RCC 7860 (cell line): Measurements from ENCODE around the gene GPR173.

Experiments
- DNase-seq: peaks from one replicate; pipeline ENCODE4 v3.0.0-alpha.2; 2015; ENCODE audit warnings: low spot score
- FAIRE-seq: peaks from 2 replicates; lab custom pipeline; 2012; peaks lifted over from hg19 to GRCh38; lab: Jason Lieb, UNC

GPR173 gene

GRCh38 chrX:53071064-53071463, 22.5 kb downstream of the GPR173 start:
- DNase-seq, result no peak
- no peak for FAIRE-seq

DNA sequence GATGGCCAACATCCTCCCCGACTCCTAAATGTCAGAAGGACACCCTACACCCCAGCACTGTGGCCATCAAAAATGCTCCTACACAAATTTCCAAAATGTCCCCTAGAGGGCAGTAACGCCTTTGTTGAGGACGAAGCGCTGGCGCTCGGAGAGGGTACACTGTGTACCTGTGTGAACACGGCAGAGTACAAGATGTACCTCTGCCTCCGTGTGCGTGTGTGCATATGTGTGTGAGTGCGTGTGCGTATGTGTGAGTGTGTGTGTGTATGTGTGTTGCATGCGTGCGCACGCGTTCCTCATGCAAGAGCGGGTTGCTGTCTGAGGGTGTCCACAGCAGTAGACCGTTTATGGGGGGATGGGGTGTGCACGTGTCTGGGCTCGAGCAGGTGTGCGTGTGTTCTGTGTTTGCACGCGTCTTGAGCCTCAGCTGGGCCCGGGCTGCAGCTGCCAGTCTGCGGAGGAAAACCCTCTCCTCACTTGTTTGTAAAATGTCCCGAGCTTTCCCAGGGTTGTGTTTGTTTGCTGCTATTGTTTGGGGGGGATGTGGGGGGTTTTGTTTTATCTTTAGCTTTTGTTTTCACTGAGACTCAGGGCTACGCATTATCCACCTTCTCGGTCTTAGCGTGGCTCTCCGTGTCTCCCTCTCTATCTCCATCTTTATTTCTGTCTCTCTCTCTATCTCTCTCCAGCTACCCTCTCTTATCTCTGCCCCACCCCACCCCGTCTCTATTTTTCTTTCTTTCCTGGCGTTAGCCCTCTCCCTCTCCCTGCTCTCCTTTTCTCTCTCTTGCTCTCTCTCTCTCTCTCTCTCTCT, 23.2 kb downstream of the GPR173 start:
- peak; percentile 36 for FAIRE-seq
- peak; percentile 28 for DNase-seq

DNA sequence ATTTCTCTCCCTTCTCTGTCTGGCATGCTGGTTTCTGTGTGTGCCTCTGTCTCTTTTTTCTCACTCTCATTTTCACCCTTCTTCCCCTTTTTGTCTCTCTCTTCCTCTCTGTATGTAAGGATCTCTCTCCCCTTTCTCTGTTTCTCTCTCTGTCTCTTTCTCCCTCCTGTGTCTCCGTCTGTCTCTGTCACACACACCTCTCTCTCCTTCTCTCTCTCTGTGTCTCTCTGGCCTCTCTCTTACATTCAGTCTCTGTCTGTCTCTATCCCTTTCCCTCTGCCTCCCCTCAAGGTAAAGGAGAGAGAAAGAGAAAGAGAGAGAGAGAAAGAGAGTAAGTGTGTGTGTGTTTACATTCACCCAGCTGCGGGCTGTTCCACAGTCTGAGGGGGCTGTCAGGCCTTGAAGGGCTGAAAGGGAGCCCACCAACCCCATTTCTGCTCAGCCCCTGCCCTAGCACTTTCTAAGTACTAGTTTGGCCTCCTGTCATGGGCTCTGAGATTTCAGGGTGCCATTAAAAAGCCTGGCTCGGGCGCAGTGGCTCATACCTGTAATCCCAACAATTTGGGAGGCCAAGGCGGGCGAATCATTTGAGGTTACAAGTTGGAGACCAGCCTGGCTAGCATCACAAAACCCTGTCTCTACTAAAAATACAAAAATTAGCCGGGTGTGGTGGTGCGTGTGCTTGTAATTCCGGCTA, 24.0 kb downstream of the GPR173 start:
- FAIRE-seq, result no peak
- DNase-seq, result no peak

- FAIRE-seq, result peak; percentile 42
- DNase-seq, result no peak
Measured at GRCh38 chrX:53073115-53073586, 24.6 kb downstream of the GPR173 start.

GRCh38 chrX:53075011-53075410, 26.4 kb downstream of the GPR173 start:
- no peak for FAIRE-seq
- DNase-seq, result peak; percentile 18

GRCh38 chrX:53076671-53077070, 28.1 kb downstream of the GPR173 start:
- FAIRE-seq, result no peak
- DNase-seq, result no peak

- DNase-seq (no peak), FAIRE-seq (no peak)
Measured at GRCh38 chrX:53077207-53078197, 28.9 kb downstream of the GPR173 start.

GRCh38 chrX:53078943-53079342, 30.4 kb downstream of the GPR173 start:
- FAIRE-seq (no peak), DNase-seq (no peak)

DNA sequence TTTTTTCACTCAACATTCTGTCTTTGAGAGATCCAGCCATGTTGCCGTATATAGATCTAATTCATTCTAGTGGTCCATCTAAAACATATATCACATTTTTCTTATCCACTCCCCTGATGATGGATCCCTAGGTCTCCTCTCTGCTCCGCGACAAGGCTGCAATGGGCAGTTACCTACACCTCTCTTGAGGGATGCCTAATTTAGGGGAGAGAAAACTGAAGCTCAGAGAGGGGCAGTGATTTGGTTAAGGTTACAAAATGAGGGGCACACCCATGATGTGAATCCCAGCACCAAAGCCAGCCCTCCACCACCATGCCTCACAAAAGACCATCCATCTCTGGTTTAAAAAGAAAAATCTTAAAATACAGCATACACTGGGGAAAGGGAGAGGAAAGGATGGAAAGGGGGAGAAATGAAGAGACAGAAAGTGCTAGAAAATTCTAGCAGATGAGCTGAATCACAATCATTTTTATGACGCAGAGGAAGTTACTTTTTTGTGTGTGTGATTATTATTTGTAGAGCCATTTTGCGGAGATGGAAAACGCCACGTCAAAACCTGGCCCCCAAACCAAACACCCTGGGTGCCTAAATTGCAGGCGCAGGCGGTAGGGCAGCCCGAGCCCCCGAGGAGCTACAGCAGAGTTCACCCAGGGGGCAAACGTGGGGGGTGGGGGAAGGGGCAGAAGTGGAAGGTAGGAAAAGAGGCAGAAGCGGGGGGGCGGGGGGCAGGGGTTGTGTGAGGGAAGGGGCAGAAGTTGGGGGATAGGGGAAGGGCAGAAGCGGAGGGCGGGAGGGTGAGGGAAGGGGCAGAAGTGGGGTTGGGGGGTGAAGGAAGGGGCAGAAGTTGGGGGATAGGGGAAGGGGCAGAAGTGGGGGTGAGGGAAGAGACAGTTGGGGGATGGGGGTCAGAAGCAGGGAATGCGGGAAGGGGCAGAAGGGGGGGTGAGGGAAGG, 32.3 kb downstream of the GPR173 start:
- FAIRE-seq, result no peak
- DNase-seq, result no peak

- peak; percentile 70 for FAIRE-seq
- peak; percentile 83 for DNase-seq
Measured at GRCh38 chrX:53081925-53082772, 33.6 kb downstream of the GPR173 start, which contains the start of gene TSPYL2. Gene TSPYL2, plus strand, starts transcription at chrX:53082367. Its CDS starts 132 bp downstream, at chrX:53082499.

DNA sequence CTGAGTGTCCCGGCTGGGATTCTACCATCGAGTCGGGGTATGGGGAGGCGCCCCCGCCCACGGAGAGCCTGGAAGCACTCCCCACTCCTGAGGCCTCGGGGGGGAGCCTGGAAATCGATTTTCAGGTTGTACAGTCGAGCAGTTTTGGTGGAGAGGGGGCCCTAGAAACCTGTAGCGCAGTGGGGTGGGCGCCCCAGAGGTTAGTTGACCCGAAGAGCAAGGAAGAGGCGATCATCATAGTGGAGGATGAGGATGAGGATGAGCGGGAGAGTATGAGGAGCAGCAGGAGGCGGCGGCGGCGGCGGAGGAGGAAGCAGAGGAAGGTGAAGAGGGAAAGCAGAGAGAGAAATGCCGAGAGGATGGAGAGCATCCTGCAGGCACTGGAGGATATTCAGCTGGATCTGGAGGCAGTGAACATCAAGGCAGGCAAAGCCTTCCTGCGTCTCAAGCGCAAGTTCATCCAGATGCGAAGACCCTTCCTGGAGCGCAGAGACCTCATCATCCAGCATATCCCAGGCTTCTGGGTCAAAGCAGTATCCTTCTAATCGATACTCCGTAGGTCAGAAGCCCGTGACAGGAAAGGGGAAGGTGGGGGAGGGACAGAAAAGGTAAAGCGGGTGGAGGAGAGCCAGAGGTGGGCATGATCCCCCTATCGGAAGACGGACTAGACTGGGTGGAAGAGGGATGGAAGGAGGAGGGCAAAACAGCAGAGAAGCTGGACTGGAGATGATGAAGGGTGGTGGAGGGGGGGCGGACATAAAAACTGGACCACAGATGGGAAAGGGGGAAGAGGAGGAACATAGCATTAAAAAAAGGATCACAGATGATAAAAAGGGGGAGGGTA, 34.4 kb downstream of the GPR173 start:
- no peak for DNase-seq
- no peak for FAIRE-seq

DNA sequence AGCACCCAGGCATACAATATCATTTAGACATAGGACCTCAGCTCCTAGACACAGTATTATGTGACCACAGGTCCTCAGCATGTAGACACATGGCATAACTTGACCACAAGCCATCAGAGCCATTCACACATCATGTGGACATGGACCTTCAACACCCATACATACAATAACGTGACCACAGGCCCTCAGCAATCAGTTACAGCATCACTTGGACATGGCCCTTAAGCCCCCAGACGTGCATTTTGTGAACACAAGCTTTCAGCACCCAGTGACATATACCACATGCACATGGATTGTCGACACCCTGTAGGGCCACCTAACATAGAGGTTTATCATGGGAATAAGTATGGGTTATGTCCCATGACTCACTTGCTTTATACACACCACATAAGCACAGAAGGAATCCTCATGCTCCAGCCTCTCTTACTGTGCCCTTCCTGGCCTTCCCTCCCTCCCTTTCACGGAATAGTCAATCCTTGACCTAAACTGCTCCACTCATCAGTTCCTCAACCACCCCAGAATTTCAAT, 35.5 kb downstream of the GPR173 start:
- FAIRE-seq (no peak), DNase-seq (no peak)

- DNase-seq (no peak), FAIRE-seq (no peak)
Measured at GRCh38 chrX:53084863-53085262, 36.3 kb downstream of the GPR173 start.

GRCh38 chrX:53085661-53086229, 37.2 kb downstream of the GPR173 start:
- FAIRE-seq (no peak), DNase-seq (no peak)

GRCh38 chrX:53086464-53086863, 37.9 kb downstream of the GPR173 start:
- no peak for DNase-seq
- no peak for FAIRE-seq

DNA sequence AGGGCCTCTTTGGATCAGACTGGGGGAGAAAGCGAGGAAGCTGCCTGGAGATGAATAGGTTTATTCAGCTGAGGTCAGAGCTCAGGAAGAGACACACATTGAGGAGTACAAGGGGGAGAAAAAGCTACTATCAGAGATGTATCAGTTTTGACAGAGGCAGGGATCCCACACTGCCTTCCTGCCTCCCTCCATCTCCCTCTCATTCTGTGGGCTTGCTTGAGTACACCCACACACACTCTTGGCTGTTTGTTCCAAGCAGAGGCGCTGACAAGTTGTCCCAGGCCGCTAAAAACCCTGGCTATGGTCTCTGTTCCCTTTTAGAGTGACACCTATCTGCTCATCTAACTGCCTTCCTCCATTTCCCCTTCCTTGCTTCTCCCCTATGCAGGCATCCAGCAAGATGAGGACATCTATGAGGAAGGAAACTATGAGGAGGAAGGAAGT, 38.8 kb downstream of the GPR173 start:
- DNase-seq, result no peak
- FAIRE-seq, result no peak
